ENCODE measurements around the gene CD163L1. TPM values are rescaled to one million over a fixed set of nuclear protein-coding genes. Genes with fewer than 3 reads are reported as not detected.

Gene CD163L1
- total RNA-seq, 2 experiments from 2014 or later, result not detected

DNA sequence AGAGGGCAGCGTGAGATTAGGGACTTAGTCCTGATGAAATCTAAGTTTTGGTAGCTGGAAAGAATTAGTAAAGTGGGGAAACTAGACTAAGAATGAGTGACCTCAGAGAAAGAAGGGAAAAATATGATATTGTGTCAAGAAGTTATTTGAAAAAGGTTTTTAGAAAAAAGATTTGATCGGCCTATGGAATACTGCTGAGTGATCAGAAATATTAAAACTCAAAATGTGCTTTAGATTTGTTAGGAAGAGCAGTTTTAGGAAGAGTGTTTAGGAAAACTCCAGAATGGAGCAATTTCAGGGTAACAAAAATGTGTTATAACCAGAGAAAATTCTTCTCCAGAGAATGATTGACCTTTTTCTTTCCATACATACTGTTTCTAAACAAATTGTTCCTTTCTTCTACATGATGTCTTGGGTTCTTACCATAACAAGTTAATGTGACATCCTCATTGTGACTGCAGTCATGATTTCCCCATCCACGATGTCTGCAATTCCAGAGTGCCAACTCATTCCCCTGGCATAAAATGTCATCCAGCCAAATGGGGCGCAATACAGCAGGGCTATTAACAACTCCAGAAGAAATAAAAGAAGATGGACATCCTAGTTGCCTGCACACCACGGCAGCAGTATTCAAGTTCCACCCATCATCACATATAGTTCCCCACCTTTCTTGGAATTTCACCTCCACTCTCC is 11.8 kb downstream of the CD163L1 start:
- ChIA-PET CTCF (no interaction called here), POLR2A (no interaction called here)

DNA sequence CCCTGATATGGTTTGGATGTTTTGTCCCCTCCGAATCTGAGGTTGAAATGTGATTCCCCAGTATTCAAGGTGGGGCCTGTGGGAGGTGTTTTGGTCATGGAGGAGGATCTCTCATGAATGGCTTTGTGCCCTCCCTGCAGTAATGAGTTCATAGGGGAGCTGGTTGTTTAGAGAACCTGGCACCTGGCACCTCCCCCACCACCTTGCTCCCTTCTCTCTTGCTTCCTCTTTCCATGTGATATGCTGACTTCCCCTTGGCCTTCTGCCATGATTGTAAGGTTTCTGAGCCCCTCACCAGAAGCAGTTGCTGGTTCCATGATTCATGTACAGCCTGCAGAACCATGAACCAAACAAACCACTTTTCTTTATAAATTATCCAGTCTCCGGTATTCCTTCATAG is 32.6 kb downstream of the CD163L1 start:
- ChIA-PET CTCF (no interaction called here), POLR2A (no interaction called here)

GRCh38 chr12:7404275-7404674 is 39.7 kb downstream of the CD163L1 start:
- ChIA-PET CTCF (no interaction called here), POLR2A (no interaction called here)

- POLR2A ChIA-PET, result no interaction called here
- CTCF ChIA-PET, result no interaction called here
Observed at GRCh38 chr12:7403466-7403865, 40.5 kb downstream of the CD163L1 start.

- ChIA-PET POLR2A (no interaction called here), CTCF (no interaction called here)
Observed at GRCh38 chr12:7399089-7399488, 44.9 kb downstream of the CD163L1 start.

DNA sequence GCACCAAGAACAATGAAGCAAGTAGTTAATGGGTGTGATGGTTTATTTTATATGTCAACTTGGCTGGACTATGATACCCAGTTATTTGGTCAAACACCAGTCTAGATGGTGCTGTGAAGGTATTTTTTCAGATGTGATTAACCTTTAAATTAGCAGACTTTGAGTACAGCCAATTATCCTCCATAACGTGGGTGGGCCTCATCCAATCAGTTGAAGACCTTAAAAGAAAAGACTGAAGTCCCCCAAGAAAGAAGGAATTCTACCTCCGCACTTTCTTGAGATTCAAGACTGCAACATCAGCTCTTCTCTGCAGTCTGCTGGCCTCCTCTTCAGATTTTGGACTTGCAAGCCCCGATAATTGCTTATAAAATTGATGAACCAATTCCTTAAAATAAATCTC is 47.5 kb downstream of the CD163L1 start:
- ChIA-PET POLR2A (no interaction called here), CTCF (no interaction called here)

DNA sequence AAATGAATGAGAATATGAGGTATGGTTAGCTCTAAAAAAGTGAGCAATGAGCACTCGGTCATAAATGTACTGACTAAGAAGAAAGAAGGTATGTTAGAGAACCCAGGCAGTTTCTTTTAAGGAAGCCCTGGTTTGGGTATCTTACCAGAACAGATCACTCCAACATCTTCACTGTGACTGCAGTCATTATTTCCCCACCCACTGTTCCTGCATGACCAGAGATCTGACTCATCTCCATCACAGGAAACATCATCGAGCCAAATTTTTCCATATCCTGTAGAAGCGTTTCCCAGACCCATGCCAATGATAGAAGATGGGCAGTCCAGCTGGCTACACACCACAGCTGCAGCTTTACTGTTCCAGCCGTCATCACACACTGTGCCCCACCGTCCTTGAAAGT is 48.0 kb downstream of the CD163L1 start:
- CTCF ChIA-PET, result no interaction called here

GRCh38 chr12:7387289-7387688 is 56.7 kb downstream of the CD163L1 start:
- ChIA-PET CTCF (no interaction called here), POLR2A (no interaction called here)

More for the DNA sequence above, 48.0 kb downstream of the CD163L1 start:
- POLR2A ChIA-PET, result no interaction called here

DNA sequence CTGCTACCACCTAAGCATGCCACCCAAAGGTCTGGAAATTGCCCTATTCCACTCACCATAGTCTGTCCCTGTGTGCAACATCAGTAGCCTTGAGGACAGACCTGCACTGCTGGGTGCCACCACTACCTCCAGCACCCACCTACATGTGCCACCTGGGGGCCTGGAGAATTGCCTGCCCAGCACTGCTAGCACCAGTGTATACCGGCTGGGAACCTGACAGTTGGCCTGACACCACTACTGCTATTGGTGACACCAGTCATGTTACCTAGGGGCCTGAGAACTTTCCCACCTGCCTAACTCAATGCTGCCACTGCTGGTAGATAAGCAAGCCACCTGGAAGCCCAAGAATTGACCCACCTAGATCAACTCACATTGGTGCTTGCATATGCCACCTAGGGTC is 60.8 kb downstream of the CD163L1 start:
- POLR2A ChIA-PET, result no interaction called here
- CTCF ChIA-PET, result no interaction called here

DNA sequence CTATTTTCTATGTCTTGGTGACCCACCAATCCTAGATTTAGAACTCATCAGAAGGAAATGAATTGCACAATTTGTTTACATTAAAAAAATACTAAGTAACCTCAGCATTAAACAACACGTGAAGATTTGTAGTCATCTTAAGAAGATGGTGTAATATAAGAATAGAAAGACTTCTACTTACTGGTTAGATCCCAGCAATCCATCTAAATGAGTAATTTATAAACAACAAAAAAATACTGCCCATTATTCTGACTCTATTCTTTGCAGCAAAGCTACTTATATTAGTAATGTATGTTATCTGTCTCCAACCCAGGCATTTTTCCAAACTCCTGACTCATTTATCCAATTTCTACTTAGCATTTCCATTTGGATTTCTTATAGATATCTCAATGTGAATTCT is 67.8 kb downstream of the CD163L1 start:
- POLR2A ChIA-PET, result no interaction called here
- CTCF ChIA-PET, result no interaction called here

DNA sequence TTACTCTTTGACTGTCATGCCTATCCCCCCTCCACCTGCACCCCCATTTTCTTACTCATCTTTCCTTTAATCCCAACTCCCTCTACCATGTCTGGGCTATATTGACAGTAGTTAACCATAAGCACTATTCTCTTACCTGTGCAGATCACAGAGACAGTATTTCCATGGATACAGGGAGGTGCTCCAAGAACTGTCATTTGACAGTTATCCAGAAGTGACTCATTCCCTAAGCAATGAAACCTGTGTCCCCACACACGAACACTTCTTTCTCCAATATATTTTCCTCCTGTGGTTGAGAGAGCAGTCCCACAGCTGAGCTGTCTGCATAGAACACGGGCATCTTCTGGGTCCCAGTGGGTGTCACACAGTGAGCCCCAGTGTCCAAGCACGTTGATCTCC is 68.8 kb downstream of the CD163L1 start:
- CTCF ChIA-PET, result no interaction called here
- POLR2A ChIA-PET, result no interaction called here

- POLR2A ChIA-PET, result no interaction called here
- CTCF ChIA-PET, result no interaction called here
Observed at GRCh38 chr12:7374423-7375144, 69.4 kb downstream of the CD163L1 start.

DNA sequence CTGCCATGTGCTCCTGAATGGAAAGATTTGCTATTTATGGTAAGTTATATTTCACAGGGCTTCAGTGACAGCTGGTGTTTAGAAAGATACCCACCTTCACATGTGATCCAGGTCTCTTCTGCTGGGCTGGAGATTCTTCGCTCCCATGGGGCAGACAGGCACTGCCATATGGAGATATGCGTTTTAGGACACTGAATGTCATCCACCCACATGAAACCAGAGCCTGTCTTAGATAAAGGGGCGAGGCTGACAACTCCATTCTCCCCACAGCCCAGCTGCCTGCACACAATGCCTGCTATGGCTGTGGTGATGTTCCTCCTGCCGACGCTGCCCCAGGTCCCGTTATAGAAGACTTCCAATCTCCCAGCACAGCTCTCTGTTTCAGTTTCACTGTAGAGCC is 70.7 kb downstream of the CD163L1 start:
- ChIA-PET POLR2A (no interaction called here), CTCF (no interaction called here)

GRCh38 chr12:7369274-7369729 is 74.7 kb downstream of the CD163L1 start:
- CTCF ChIA-PET, result no interaction called here
- POLR2A ChIA-PET, result no interaction called here

GRCh38 chr12:7362734-7363133 is 81.2 kb downstream of the CD163L1 start:
- CTCF ChIA-PET, result no interaction called here
- POLR2A ChIA-PET, result no interaction called here

GRCh38 chr12:7361265-7361664 is 82.7 kb downstream of the CD163L1 start:
- CTCF ChIA-PET, result no interaction called here
- POLR2A ChIA-PET, result no interaction called here

DNA sequence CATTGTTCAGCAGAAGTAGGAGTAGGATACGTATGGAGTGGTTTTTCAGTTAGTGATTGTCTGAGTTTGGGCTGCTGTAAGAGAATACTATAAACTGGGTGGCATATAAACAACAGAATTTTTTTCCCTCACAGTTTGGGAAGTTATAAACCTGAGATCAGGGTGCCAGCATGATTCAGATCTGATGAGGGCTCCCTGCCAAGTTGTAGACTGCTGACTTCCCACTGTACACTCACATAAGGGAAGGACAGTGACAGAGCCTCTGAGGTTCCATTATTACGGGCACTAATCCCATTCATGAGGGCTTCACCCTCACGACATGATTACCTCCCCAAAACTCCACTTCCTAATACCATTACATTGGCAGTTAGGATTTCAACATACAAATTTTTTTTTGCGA is 89.4 kb downstream of the CD163L1 start:
- POLR2A ChIA-PET, result no interaction called here
- CTCF ChIA-PET, result no interaction called here

DNA sequence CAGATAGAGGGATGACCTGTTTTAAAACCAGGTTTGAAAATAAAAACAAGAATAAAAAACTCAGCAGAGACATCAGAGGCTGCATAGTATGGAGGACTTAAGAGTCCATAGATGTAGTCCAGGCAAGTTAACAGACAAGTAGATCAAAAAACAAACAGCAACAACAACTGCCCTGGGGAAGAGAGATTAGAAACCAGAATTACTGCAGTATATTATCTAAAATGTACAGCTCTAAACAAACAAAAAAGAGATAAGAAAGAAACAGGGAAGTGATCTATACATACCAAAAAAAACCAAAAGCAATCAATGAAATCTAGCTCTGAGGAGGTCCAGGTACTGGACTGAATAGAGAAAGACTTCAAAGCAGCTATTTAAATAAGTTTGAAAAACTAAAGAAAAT is 91.3 kb downstream of the CD163L1 start:
- POLR2A ChIA-PET, result no interaction called here

GRCh38 chr12:7351177-7351576 is 92.8 kb downstream of the CD163L1 start:
- ChIA-PET POLR2A (no interaction called here), CTCF (no interaction called here)

More for the DNA sequence above, 91.3 kb downstream of the CD163L1 start:
- CTCF ChIA-PET, result no interaction called here

- ChIA-PET POLR2A (no interaction called here), CTCF (no interaction called here)
Observed at GRCh38 chr12:7349418-7349817, 94.5 kb downstream of the CD163L1 start.

DNA sequence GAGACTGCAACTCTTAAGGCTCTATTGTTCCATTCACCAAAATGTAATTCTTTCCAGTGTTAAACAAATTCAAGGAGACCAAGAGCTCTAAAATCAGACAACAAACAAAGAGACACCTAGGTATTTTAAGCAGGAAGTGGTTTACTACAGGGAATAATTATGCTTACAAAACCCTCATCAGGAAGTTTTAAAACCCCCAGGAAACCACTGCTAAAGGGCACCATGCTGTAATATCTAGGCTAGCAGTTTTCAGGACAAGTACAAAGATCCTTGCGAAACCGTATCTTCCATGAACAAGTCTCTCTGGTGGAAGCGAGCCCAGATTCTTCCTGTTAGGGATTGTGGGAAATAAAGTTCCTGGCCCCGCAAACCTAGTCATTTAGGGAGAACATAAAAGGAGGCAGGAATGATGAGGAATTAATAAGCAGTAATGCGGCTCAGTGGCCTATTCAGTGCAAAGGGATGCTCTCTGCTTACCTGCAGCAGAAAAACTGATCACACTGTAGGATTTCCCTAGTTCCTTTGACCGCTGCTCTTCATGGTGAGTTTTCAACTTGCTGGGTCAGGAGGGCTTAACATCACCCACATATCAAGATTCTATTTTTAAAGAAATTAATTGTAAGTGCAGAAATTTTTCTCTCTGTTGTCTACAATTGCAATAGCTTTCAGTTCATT is 97.3 kb downstream of the CD163L1 start:
- ChIA-PET CTCF (no interaction called here), POLR2A (no interaction called here)

Measured in activated CD8-positive, alpha-beta memory T cell treated with anti-CD3 and anti-CD28 coated beads for 36 hours (primary cell).